ENCODE measurements around the gene OSBPL1A.

Gene OSBPL1A

DNA sequence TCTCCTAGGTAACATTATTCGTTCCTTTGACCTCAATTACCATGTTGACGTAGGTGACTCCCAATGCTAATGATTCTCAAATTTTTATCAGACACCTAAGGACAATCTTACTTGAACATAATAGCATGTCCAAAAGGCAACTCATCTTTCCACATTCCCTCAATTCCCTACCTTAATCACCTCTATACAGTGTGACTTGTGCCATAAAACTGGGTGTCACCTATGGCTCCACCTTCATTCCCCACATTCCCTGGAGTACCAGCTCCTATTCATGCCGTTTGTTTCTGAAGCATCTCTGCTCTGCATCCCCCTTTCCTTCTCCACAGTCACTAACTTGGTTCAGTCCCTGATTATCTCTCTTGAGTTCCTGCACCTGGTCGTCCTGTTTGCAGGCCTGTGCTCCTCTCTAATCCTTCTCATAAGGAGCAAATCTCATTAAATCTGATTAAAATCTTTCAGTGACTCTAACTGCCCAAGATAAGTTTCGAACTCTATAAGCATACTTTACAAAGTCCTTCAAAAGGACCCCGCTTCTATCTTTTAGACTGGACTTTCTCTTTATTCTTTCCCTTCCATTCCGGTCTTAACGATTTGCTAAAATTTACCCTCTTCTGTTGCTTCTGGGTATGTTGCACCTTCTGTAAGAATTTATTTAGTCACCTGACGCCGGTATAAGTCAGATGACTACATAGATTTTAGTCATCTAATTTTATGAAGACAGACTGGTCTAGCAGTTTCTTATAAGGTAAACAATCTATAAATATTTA lies 128.7 kb downstream of the OSBPL1A start:
- H3K4me3 ChIP-seq (ENCODE audit: low read depth, low read length): no peak overlapping the region
- TF ChIP-seq, protein P1, sequence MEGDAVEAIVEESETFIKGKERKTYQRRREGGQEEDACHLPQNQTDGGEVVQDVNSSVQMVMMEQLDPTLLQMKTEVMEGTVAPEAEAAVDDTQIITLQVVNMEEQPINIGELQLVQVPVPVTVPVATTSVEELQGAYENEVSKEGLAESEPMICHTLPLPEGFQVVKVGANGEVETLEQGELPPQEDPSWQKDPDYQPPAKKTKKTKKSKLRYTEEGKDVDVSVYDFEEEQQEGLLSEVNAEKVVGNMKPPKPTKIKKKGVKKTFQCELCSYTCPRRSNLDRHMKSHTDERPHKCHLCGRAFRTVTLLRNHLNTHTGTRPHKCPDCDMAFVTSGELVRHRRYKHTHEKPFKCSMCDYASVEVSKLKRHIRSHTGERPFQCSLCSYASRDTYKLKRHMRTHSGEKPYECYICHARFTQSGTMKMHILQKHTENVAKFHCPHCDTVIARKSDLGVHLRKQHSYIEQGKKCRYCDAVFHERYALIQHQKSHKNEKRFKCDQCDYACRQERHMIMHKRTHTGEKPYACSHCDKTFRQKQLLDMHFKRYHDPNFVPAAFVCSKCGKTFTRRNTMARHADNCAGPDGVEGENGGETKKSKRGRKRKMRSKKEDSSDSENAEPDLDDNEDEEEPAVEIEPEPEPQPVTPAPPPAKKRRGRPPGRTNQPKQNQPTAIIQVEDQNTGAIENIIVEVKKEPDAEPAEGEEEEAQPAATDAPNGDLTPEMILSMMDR (IDR thresholded peaks at IDR 0.05; ENCODE audit: insufficient read depth, low read length, missing control alignments): no peak
- POLR2A ChIA-PET: no interaction called here
- CTCF ChIA-PET: interaction anchor here (1.0 to 1.2 kb wide), 3 partner anchors 10 to 15 kb away, joined by 3 to 4 read pairs (median 4); no protein-coding TSS in a partner anchor
- no peak for DNase-seq (ENCODE audit: low read depth, low spot score)

- CTCF ChIA-PET: interaction anchor here (0.8 to 1.3 kb wide), 5 partner anchors 9 to 92 kb away, joined by 3 to 4 read pairs (median 3); no protein-coding TSS in a partner anchor
- no peak for DNase-seq (ENCODE audit: low read depth, low spot score)
- TF ChIP-seq, protein P1 (IDR thresholded peaks at IDR 0.05; ENCODE audit: insufficient read depth, low read length, missing control alignments): no peak
- H3K4me3 ChIP-seq (ENCODE audit: low read depth, low read length): no peak overlapping the region
- POLR2A ChIA-PET: no interaction called here
These were observed 129.7 kb downstream of the OSBPL1A start for GRCh38 chr18:24267878-24268277.

- no peak for DNase-seq (ENCODE audit: low read depth, low spot score)
- POLR2A ChIA-PET: no interaction called here
- CTCF ChIA-PET: interaction anchor here (1.1 kb wide), 1 partner anchor 89 kb away, joined by 3 read pairs; no protein-coding TSS in a partner anchor
- H3K4me3 ChIP-seq (ENCODE audit: low read depth, low read length): no peak overlapping the region
- TF ChIP-seq, protein P1 (IDR thresholded peaks at IDR 0.05; ENCODE audit: insufficient read depth, low read length, missing control alignments): no peak
These were observed 131.5 kb downstream of the OSBPL1A start for GRCh38 chr18:24266131-24266530.

DNA sequence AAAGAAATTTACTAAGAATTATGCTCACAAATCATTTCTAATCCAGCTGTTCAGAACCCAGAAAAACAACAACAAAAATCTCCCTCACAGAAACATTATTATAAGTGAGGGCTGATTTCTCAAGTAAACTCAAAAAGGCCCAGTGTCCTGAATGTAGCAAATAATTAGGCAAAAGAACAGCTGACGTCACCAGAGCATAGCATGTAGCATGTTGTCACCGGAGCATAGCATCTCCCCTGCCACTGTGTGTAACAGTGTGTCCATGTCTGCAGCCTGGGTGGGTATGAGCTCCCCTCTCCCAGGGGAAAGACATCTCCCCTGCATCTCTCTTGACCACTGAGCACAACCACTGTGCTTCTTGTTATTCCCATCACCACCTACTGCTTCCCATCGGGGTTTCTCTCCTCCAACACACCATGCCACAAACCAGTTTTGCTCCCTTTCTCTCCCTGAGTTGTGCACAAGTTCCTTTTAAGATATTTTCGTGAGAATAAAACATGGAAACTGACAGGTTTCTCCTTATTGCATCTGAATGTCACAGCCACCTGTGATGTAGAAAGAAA lies 132.0 kb downstream of the OSBPL1A start:
- ChIA-PET POLR2A (no interaction called here), CTCF (no interaction called here)
- DNase-seq (ENCODE audit: low read depth, low spot score): no peak
- TF ChIP-seq, protein P1 (IDR thresholded peaks at IDR 0.05; ENCODE audit: insufficient read depth, low read length, missing control alignments): no peak
- no peak overlapping the region for H3K4me3 ChIP-seq (ENCODE audit: low read depth, low read length)

GRCh38 chr18:24263050-24263449 lies 134.6 kb downstream of the OSBPL1A start:
- ChIA-PET POLR2A (no interaction called here), CTCF (no interaction called here)
- DNase-seq (ENCODE audit: low read depth, low spot score): no peak
- TF ChIP-seq, protein P1 (IDR thresholded peaks at IDR 0.05; ENCODE audit: insufficient read depth, low read length, missing control alignments): no peak
- H3K4me3 ChIP-seq (ENCODE audit: low read depth, low read length): no peak overlapping the region

DNA sequence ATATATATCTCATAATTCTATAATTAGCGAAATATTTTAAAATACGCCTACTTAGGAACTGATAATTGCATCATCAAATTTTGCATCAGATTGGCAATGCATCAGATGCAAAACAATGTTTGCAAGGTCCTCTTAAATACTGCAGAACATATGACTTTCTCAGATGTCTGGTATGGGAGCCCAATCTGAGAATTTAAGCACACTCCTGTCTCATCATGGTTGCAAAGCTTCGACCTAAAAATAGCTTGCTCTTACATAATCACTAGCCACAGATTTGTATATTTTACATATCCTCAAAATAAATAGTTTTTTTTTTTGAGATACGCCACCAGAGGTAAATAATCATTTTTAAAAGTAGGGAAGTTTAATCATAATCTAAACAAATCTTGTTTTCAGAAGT lies 135.5 kb downstream of the OSBPL1A start:
- no peak for DNase-seq (ENCODE audit: low read depth, low spot score)
- CTCF ChIA-PET: interaction anchor here (0.7 kb wide), 1 partner anchor 8 kb away, joined by 3 read pairs; no protein-coding TSS in a partner anchor
- no peak overlapping the region for H3K4me3 ChIP-seq (ENCODE audit: low read depth, low read length)
- TF ChIP-seq, protein P1 (IDR thresholded peaks at IDR 0.05; ENCODE audit: insufficient read depth, low read length, missing control alignments): no peak
- POLR2A ChIA-PET: interaction anchor here (0.7 to 1.2 kb wide), 2 partner anchors 8 to 9 kb away, joined by 3 read pairs; no protein-coding TSS in a partner anchor
